ENCODE results near the gene INPP5A.
"Not testable (repeated sequence)": the region's sequence is repeated elsewhere in the genome, so short reads cannot be mapped to it uniquely, and the experiment has no call there.

INPP5A gene

DNA sequence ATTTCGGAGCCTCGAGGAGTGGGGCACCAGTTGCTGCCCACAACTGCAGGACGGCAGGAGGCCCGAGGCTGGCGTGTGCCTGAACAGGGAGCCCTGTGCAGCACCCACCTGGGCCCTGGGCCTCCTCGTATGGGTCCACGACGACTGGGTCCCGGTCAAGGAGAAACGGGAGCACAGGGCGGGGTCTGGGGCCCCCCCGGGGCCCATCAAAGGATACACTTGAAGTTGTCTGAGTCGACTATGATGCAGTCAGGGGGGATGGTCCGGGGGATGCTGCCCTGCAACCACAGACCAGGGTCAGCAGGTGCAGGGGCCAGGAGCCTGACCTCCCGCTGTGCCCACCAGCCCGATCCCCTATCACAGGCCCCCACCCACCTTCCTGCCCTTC lies 276.9 kb downstream of the INPP5A start:
- in situ Hi-C loops (cut with MboI; ENCODE audit: low pct_unique_long_range_greater_than_20kb, low sequenced_read_pairs, unreplicated experiment), result no loop called here
- TF ChIP-seq, protein P1, sequence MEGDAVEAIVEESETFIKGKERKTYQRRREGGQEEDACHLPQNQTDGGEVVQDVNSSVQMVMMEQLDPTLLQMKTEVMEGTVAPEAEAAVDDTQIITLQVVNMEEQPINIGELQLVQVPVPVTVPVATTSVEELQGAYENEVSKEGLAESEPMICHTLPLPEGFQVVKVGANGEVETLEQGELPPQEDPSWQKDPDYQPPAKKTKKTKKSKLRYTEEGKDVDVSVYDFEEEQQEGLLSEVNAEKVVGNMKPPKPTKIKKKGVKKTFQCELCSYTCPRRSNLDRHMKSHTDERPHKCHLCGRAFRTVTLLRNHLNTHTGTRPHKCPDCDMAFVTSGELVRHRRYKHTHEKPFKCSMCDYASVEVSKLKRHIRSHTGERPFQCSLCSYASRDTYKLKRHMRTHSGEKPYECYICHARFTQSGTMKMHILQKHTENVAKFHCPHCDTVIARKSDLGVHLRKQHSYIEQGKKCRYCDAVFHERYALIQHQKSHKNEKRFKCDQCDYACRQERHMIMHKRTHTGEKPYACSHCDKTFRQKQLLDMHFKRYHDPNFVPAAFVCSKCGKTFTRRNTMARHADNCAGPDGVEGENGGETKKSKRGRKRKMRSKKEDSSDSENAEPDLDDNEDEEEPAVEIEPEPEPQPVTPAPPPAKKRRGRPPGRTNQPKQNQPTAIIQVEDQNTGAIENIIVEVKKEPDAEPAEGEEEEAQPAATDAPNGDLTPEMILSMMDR (IDR thresholded peaks at IDR 0.05; ENCODE audit: extremely low read depth, insufficient read depth, missing control alignments), result no peak
- no peak for DNase-seq (ENCODE audit: low spot score)

DNA sequence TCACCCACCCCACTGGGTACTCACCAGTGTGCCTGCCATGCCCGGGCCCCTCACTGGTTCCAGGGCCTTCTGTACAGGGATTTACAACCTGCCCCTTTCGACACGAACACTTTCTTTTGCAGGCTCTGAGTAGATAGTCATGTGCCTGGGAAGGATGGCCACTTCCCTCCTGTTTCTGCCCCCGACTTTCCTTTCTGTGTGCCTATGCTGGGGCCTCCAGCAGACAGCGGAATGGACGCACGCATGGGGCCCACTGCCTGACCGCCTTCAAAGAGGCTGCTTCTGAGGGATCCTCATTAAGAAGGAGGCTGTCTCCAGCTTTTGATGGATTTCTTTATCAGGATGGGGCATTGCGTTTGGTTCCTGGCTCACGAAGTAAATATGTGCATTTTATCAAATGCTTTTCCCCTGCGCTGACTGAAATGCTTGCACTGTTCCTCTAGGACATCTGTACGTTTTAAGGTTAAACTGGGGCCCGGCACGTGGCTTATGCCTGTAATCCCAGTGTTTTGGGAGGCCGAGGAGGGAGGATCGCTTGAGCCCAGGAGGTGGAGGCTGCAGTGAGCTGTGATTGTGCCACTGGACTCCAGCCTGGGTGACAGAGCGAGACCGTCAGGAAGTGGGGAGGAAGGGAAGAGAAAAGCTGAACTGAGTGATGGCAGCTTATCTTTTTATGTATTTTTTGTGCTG lies 277.7 kb downstream of the INPP5A start:
- TF ChIP-seq, protein P1 (IDR thresholded peaks at IDR 0.05; ENCODE audit: extremely low read depth, insufficient read depth, missing control alignments), result no peak
- in situ Hi-C loops (cut with MboI; ENCODE audit: low pct_unique_long_range_greater_than_20kb, low sequenced_read_pairs, unreplicated experiment), result no loop called here
- no peak for DNase-seq (ENCODE audit: low spot score)

GRCh38 chr10:132816718-132817117 lies 279.1 kb downstream of the INPP5A start:
- no peak for DNase-seq (ENCODE audit: low spot score)
- in situ Hi-C loops (cut with MboI; ENCODE audit: low pct_unique_long_range_greater_than_20kb, low sequenced_read_pairs, unreplicated experiment), result no loop called here

GRCh38 chr10:132817701-132818211 lies 280.2 kb downstream of the INPP5A start:
- TF ChIP-seq, protein P1 (IDR thresholded peaks at IDR 0.05; ENCODE audit: extremely low read depth, insufficient read depth, missing control alignments), result no peak
- no peak for DNase-seq (ENCODE audit: low spot score)
- in situ Hi-C loops (cut with MboI; ENCODE audit: low pct_unique_long_range_greater_than_20kb, low sequenced_read_pairs, unreplicated experiment), result no loop called here

More at GRCh38 chr10:132816718-132817117, 279.1 kb downstream of the INPP5A start:
- TF ChIP-seq, protein P1 (IDR thresholded peaks at IDR 0.05; ENCODE audit: extremely low read depth, insufficient read depth, missing control alignments), result no peak

DNA sequence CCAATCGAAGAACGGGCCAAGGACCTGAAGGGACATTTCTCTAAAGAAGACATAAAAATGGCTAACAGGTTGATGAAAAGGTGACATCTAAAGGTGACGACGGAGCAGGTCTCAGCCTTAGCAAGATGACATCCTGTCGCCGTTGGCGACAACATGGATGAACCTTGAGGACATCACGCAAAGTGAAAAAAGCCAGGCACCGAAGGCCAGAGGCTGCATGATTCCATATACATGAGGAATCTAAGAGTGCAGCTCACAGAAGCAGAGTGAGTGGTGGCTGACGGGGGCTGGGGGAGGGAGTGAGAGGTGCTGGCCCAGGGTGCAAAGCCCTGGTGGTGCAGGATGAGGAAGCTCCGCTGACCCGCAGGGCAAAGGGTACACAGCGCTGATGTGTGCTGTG lies 282.5 kb downstream of the INPP5A start:
- no peak for DNase-seq (ENCODE audit: low spot score)
- in situ Hi-C loops (cut with MboI; ENCODE audit: low pct_unique_long_range_greater_than_20kb, low sequenced_read_pairs, unreplicated experiment), result no loop called here
- TF ChIP-seq, protein P1 (IDR thresholded peaks at IDR 0.05; ENCODE audit: extremely low read depth, insufficient read depth, missing control alignments), result no peak

DNA sequence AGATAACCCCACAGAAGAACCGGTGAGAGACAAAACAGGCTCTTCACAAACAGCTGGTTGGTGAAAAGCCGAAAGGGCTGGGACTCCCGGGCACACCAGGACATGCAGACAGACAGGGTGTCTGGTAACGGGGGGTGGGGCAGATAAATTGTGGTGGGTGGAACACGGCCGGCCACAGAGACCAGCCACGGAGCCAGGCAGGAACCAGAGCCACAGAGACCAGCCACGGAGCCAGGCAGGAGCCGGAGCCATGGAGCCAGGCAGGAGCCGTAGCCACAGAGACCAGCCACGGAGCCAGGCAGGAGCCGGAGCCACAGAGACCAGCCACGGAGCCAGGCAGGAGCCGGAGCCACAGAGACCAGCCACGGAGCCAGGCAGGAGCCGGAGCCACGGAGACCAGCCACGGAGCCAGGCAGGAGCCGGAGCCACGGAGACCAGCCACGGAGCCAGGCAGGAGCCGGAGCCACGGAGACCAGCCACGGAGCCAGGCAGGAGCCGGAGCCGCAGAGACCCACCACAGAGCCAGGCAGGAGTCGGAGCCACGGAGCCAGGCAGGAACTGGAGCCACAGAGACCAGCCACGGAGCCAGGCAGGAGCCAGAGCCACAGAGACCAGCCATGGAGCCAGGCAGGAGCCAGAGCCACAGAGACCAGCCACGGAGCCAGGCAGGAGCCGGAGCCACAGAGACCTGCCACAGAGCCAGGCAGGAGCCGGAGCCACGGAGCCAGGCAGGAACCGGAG lies 288.4 kb downstream of the INPP5A start:
- DNase-seq (ENCODE audit: low spot score), result not testable (repeated sequence)

More for the DNA sequence above, 288.4 kb downstream of the INPP5A start:
- in situ Hi-C loops (cut with MboI; ENCODE audit: low pct_unique_long_range_greater_than_20kb, low sequenced_read_pairs, unreplicated experiment), result not testable (repeated sequence)

Measured in GM13977 (cell line).